ENCODE measurements around the gene AP2A2. TPM values are rescaled to one million over a fixed set of nuclear protein-coding genes. Genes with fewer than 3 reads are reported as not detected.

AP2A2 gene
- polyA plus RNA-seq, 1 experiment: 76.5 TPM

DNA sequence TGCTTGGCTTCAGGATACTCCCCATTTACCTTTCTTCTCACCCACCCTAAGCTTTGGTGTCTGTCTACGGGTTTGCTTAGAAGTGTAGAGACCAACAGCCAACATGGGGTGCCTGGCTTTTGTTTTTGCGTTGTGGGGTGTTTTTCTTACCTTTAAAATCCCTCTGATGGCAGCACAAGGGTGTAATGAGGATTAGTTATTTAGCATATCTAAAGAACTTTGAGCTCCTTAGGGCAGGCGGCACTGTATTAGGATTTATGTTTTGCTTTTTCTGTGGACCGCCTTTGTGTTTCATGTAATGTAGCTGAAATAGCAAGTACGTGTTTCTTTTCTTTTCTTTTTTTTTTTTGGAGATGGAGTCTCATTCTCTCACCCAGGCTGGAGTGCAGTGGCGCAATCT lies 8.9 kb downstream of the AP2A2 start:
- no peaks in the 10 kb centered on the region for H3K27me3 ChIP-seq (ENCODE audit: control insufficient read depth, insufficient read depth, low read length)
- TF ChIP-seq, protein P1, sequence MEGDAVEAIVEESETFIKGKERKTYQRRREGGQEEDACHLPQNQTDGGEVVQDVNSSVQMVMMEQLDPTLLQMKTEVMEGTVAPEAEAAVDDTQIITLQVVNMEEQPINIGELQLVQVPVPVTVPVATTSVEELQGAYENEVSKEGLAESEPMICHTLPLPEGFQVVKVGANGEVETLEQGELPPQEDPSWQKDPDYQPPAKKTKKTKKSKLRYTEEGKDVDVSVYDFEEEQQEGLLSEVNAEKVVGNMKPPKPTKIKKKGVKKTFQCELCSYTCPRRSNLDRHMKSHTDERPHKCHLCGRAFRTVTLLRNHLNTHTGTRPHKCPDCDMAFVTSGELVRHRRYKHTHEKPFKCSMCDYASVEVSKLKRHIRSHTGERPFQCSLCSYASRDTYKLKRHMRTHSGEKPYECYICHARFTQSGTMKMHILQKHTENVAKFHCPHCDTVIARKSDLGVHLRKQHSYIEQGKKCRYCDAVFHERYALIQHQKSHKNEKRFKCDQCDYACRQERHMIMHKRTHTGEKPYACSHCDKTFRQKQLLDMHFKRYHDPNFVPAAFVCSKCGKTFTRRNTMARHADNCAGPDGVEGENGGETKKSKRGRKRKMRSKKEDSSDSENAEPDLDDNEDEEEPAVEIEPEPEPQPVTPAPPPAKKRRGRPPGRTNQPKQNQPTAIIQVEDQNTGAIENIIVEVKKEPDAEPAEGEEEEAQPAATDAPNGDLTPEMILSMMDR (IDR thresholded peaks at IDR 0.05; ENCODE audit: insufficient read depth, low read depth, low read length): no peak
- ChIA-PET CTCF (interaction anchor here (0.6 kb wide), 1 partner anchor 1039 kb away, joined by 3 read pairs; no protein-coding TSS in a partner anchor), POLR2A (no interaction called here)
- DNase-seq (ENCODE audit: low read depth): no peak
- H3K4me3 ChIP-seq (ENCODE audit: low read depth, low read length): no peak overlapping the region
- H3K36me3 ChIP-seq (ENCODE audit: control insufficient read depth, insufficient read depth, low read length): no peaks in the 10 kb centered on the region

- no peak for DNase-seq (ENCODE audit: low read depth)
- Histone ChIP-seq H3K4me3 (ENCODE audit: low read depth, low read length) (no peak overlapping the region), H3K36me3 (ENCODE audit: control insufficient read depth, insufficient read depth, low read length) (no peaks in the 10 kb centered on the region; the same call in 1 of the 2 replicates), H3K27me3 (ENCODE audit: control insufficient read depth, insufficient read depth, low read length) (no peaks in the 10 kb centered on the region)
- TF ChIP-seq, protein P1 (IDR thresholded peaks at IDR 0.05; ENCODE audit: insufficient read depth, low read depth, low read length): no peak
- ChIA-PET POLR2A (no interaction called here), CTCF (no interaction called here)
Measured at GRCh38 chr11:936199-936598, 10.5 kb downstream of the AP2A2 start.

GRCh38 chr11:937841-938261 lies 12.2 kb downstream of the AP2A2 start:
- TF ChIP-seq, protein P1 (IDR thresholded peaks at IDR 0.05; ENCODE audit: insufficient read depth, low read depth, low read length): no peak
- CTCF ChIA-PET: no interaction called here
- H3K27me3 ChIP-seq (ENCODE audit: control insufficient read depth, insufficient read depth, low read length): no peaks in the 10 kb centered on the region
- H3K36me3 ChIP-seq (ENCODE audit: control insufficient read depth, insufficient read depth, low read length): no peaks in the 10 kb centered on the region; the same call in 1 of the 2 replicates
- POLR2A ChIA-PET: no interaction called here
- no peak for DNase-seq (ENCODE audit: low read depth)
- no peak overlapping the region for H3K4me3 ChIP-seq (ENCODE audit: low read depth, low read length)

GRCh38 chr11:940496-941135 lies 14.9 kb downstream of the AP2A2 start:
- Histone ChIP-seq H3K4me3 (ENCODE audit: low read depth, low read length) (no peak overlapping the region), H3K27me3 (ENCODE audit: control insufficient read depth, insufficient read depth, low read length) (no peaks in the 10 kb centered on the region), H3K36me3 (ENCODE audit: control insufficient read depth, insufficient read depth, low read length) (peaks cover 2% of the 10 kb centered on the region; the same call in 1 of the 2 replicates)
- DNase-seq (ENCODE audit: low read depth): no peak
- ChIA-PET CTCF (interaction anchor here (0.8 kb wide), 1 partner anchor 75 kb away, joined by 3 read pairs; no protein-coding TSS in a partner anchor), POLR2A (no interaction called here)
- TF ChIP-seq, protein P1 (IDR thresholded peaks at IDR 0.05; ENCODE audit: insufficient read depth, low read depth, low read length): no peak

GRCh38 chr11:942823-943222 lies 17.2 kb downstream of the AP2A2 start:
- ChIA-PET POLR2A (no interaction called here), CTCF (no interaction called here)
- H3K27me3 ChIP-seq (ENCODE audit: control insufficient read depth, insufficient read depth, low read length): no peaks in the 10 kb centered on the region
- H3K4me3 ChIP-seq (ENCODE audit: low read depth, low read length): no peak overlapping the region
- H3K36me3 ChIP-seq (ENCODE audit: control insufficient read depth, insufficient read depth, low read length): peaks cover 2% of the 10 kb centered on the region; the same call in 1 of the 2 replicates
- no peak for DNase-seq (ENCODE audit: low read depth)
- TF ChIP-seq, protein P1 (IDR thresholded peaks at IDR 0.05; ENCODE audit: insufficient read depth, low read depth, low read length): no peak

All from BJ (cell line).